ENCODE data around the gene CNIH1.
"Not testable (repeated sequence)": the region's sequence is repeated elsewhere in the genome, so short reads cannot be mapped to it uniquely, and the experiment has no call there.

CNIH1 gene

DNA sequence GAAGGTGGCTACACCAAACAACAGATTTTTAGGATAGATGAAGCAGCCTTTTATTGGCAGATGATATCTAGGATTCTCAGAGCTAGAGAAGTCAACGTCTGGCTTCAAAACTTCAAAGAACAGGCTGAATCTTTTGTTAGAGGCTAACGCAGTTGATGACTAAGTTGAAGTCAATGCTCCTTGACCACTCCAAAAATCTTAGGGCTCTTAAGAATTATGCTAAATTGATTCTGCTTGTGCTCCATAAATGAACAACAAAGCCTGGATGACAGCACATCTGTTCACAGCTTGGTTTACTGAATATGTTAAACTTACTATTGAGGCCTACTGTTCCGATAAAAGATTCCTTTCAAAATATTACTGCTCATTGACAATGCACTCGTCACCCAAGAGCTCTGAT lies 57.3 kb downstream of the CNIH1 start:
- DNase-seq (ENCODE audit: low read depth in 2 of 3, low spot score in 1 of 3): no peak

DNA sequence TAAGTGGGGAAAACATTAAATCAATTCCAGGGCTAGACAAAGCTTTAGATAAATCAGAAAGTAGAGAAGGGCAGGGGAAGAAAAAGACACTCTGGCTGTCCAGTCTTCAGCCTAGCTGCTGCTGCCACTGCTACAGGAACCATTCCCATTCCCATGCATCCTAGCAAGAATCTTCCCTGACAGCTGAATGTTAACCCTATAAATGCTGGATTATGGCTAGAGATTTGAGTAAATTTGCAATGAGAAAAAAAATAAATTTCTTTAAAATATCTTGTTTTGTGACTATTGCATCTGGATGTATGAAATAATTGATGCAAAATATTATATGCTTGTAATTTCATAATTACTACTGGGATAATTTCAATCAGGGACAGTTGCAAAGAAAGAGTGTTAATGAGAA lies 59.4 kb downstream of the CNIH1 start:
- no peak for DNase-seq (ENCODE audit: low read depth in 2 of 3, low spot score in 1 of 3)

DNA sequence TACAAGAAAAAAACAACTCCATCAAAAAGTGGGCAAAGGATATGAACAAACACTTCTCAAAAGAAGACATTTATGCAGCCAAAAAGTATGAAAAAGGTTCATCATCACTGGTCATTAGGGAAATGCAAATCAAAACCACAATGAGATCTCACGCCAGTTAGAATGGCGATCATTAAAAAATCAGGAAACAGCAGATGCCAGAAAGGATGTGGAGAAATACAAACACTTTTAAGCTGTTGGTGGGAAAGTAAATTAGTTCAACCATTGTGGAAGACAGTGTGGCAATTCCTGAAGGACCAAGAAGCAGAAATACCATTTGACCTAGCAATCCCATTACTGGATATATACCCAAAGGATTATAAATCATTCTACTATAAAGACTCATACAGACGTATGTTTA lies 60.6 kb downstream of the CNIH1 start:
- DNase-seq (ENCODE audit: low read depth in 2 of 3, low spot score in 1 of 3): not testable (repeated sequence)

DNA sequence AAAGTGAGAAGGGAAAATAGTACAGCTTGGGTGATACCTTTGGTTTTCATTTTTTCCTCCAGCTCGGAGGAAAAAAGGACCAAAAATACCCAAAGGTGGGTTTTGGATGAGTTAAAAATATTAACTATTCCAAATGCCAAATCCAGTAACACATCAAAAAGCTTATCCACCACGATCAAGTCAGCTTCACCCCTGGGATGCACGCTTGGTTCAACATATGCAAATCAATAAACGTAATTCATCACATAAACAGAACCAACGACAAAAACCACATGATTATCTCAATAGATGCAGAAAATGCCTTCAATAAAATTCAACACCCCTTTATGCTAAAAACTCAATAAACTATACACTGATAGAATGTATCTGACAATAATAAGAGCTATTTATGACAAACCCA lies 62.3 kb downstream of the CNIH1 start:
- DNase-seq (ENCODE audit: low read depth in 2 of 3, low spot score in 1 of 3): not testable (repeated sequence)

DNA sequence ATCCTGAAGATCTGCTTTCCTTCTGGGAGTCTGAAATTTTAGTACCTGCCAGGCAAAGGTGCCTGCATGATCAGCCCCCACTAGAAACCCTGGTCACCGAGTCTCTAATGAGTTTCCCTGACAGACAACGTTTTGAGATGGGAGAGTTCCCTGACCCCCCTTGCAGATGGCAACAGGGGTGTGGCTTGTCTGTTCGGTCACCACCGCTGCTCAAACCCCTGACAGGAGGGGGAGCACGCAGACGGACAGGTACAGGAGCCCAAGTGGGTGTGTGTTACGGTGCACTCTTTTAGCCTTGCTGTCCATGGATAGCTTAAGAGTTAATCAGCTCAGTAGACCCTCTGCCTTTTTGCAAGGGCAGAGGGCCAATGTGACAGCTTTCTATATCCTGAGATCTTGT lies 63.7 kb downstream of the CNIH1 start:
- DNase-seq (ENCODE audit: low read depth in 2 of 3, low spot score in 1 of 3): no peak

DNA sequence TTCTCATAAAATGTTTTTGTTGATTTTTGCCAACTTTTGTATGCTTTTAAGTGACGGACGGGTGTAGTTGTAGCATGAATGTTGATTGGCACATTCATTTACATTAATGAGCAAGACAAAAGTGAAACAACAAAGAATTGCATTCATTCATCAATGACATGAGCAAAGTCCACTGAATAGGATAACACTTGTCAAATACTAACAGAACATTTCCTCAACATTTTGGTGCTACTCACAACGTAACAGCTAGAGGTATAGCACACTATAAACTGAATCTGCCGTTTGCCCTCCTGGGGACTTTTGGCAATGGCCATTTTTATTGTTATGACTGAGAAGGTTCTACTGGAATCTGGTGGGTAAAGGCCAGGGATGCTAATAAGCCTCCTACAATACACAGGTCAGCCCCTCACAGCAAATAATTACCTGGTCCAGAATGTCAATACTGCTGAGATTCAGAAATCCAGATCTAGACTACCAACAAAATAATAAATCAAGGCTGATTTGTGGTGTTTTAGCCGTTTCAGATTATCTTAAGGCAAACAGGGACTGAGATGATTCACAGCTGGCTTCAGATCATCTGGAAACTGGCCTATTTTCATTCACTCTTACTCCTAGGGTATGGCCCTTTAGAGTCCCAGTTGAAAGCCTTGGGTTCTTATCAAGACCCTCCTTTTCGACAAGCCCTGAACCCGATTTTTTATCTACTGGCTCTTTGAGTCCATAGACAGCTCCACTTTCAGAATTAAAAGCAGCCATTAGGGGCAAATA lies 66.9 kb downstream of the CNIH1 start:
- DNase-seq (ENCODE audit: low read depth in 2 of 3, low spot score in 1 of 3): no peak

All from stimulated activated CD4-positive, alpha-beta T cell treated with anti-CD3 and anti-CD28 coated beads, Interleukin-12 subunit alpha, Interleukin-12 subunit beta, amount 100 ng/mL, for 48 hours (primary cell).